AG04449 (cell line): ENCODE data around the gene BICRA.
"Not testable (repeated sequence)": the region's sequence is repeated elsewhere in the genome, so short reads cannot be mapped to it uniquely, and the experiment has no call there.

ENCODE experiments used
- CTCF ChIA-PET: fragments of 350-600 bp; formaldehyde crosslinking; extraction: SDS; loops from one replicate; lab custom pipeline; 2021; ENCODE audit warnings: antibody characterized with exemption; lab: Yijun Ruan, JAX
- POLR2A ChIA-PET: fragments of 400-600, 350-600 bp; formaldehyde crosslinking; extraction: SDS; loops from one replicate; lab custom pipeline; 2020; ENCODE audit warnings: antibody characterized with exemption, inconsistent platforms; lab: Yijun Ruan, JAX
- DNase-seq: peaks from one replicate; pipeline ENCODE4 v3.0.0-alpha.2; 2010; ENCODE audit warnings: low read depth, low spot score
- H3K4me3 ChIP-seq: 2 replicates; pipeline ENCODE4 v1.5.1; 2011; ENCODE audit warnings: low read depth, mild to moderate bottlenecking, control low read depth, low read length
- TF ChIP-seq, protein P1 (sequence below): IDR thresholded peaks from one replicate; pipeline ENCODE4 v1.5.1; 2011; ENCODE audit warnings: mild to moderate bottlenecking, moderate library complexity, low read length, control low read depth, inconsistent platforms; ENCODE audit not compliant: insufficient read depth; ENCODE audit errors: missing control alignments

The BICRA gene

DNA sequence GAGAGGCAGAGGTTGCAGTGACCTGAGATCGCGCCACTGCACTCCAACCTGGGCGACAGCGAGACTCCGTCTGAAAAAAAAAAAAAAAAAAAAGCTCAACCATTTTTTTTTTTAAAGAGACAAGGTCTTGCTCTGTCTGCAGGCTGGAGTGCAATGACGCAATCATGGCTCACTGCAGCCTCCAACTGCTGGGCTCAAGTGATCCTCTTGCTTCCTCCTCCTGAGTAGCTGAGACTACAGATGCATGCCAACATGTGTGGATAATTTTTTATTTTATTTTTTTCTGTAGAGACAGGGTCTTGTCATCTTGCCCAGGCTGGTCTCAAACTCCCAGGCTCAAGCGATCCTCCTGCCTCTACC lies 114.6 kb downstream of the BICRA start:
- CTCF ChIA-PET, result interaction anchor here (1.4 to 3.7 kb wide), 5 partner anchors 10 to 332 kb away, joined by 3 to 22 read pairs (median 7); partner anchors contain the start of genes EHD2 and NOP53
- H3K4me3 ChIP-seq, result no peak overlapping the region
- POLR2A ChIA-PET, result interaction anchor here (0.7 to 3.7 kb wide), 7 partner anchors 8 to 27 kb away, joined by 3 to 32 read pairs (median 7); partner anchors contain the start of genes EHD2 and NOP53
- DNase-seq, result no peak
- TF ChIP-seq, protein P1, sequence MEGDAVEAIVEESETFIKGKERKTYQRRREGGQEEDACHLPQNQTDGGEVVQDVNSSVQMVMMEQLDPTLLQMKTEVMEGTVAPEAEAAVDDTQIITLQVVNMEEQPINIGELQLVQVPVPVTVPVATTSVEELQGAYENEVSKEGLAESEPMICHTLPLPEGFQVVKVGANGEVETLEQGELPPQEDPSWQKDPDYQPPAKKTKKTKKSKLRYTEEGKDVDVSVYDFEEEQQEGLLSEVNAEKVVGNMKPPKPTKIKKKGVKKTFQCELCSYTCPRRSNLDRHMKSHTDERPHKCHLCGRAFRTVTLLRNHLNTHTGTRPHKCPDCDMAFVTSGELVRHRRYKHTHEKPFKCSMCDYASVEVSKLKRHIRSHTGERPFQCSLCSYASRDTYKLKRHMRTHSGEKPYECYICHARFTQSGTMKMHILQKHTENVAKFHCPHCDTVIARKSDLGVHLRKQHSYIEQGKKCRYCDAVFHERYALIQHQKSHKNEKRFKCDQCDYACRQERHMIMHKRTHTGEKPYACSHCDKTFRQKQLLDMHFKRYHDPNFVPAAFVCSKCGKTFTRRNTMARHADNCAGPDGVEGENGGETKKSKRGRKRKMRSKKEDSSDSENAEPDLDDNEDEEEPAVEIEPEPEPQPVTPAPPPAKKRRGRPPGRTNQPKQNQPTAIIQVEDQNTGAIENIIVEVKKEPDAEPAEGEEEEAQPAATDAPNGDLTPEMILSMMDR, result no peak

- DNase-seq, result no peak
- ChIA-PET CTCF (interaction anchor here (1.8 to 3.7 kb wide), 3 partner anchors 13 to 64 kb away, joined by 4 to 22 read pairs (median 10); partner anchors contain the start of genes EHD2 and NOP53), POLR2A (interaction anchor here (0.9 to 1.6 kb wide), 3 partner anchors 7 to 13 kb away, joined by 3 to 9 read pairs (median 3); partner anchors contain the start of gene EHD2)
- TF ChIP-seq, protein P1, result no peak
- H3K4me3 ChIP-seq, result no peak overlapping the region
These were observed 116.9 kb downstream of the BICRA start for GRCh38 chr19:47725759-47726401.

DNA sequence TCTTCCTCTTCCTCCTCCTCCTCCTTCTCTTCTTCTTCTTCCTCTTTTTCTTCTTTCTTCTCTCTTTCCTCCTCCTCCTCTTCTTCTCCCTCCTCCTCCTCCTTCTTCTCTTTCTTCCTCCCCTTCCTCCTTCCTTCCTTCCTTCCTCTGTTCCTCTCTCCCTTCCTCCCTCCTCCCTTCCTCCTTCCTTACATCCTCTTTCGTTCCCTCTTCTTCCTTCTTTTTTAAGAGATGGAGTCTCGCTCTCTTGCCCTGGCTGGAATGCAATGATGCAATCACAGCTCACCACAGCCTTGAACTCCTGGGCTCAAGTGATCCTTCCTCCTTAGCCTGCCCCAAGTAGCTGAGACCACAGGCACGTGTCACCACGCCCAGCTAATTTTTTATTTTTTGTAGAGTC lies 117.5 kb downstream of the BICRA start:
- ChIA-PET POLR2A (interaction anchor here (0.9 to 1.6 kb wide), 3 partner anchors 8 to 13 kb away, joined by 3 to 9 read pairs (median 3); partner anchors contain the start of gene EHD2), CTCF (interaction anchor here (0.9 to 2.5 kb wide), 3 partner anchors 14 to 63 kb away, joined by 3 to 10 read pairs (median 4); partner anchors contain the start of gene EHD2)
- H3K4me3 ChIP-seq, result no peak overlapping the region
- TF ChIP-seq, protein P1, result no peak
- DNase-seq, result no peak

DNA sequence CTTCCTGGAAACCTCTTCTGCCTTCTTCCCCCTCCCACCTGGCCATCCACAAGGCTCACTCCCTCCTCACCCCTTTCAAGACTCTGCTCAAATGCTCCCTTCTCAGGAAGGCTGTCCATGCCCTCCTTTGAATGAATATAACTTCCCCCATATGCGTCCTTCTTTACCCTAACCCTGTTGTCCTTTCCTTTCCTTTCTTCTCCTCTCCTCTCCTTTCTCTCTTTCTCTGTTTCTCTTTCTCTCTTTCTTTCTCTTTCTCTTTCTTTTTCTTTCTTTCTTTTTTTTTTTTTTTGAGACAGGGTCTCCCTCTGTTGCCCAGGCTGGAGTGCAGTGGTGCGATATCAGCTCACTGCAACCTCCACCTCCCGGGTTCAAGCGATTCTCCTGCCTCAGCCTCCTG lies 119.4 kb downstream of the BICRA start:
- H3K4me3 ChIP-seq, DNase-seq, CTCF ChIA-PET: not testable (repeated sequence)
- POLR2A ChIA-PET, result interaction anchor here (2.1 kb wide), 1 partner anchor 9 kb away, joined by 17 read pairs; no protein-coding TSS in a partner anchor

GRCh38 chr19:47729468-47729798 lies 120.5 kb downstream of the BICRA start:
- no peak overlapping the region; the same call in 1 of the 2 replicates for H3K4me3 ChIP-seq
- no peak for DNase-seq
- TF ChIP-seq, protein P1, result no peak
- POLR2A ChIA-PET, result interaction anchor here (0.8 to 2.1 kb wide), 7 partner anchors 8 to 19 kb away, joined by 3 to 17 read pairs (median 5); partner anchors contain the start of gene EHD2
- CTCF ChIA-PET, result interaction anchor here (1.2 kb wide), 1 partner anchor 10 kb away, joined by 3 read pairs; no protein-coding TSS in a partner anchor

DNA sequence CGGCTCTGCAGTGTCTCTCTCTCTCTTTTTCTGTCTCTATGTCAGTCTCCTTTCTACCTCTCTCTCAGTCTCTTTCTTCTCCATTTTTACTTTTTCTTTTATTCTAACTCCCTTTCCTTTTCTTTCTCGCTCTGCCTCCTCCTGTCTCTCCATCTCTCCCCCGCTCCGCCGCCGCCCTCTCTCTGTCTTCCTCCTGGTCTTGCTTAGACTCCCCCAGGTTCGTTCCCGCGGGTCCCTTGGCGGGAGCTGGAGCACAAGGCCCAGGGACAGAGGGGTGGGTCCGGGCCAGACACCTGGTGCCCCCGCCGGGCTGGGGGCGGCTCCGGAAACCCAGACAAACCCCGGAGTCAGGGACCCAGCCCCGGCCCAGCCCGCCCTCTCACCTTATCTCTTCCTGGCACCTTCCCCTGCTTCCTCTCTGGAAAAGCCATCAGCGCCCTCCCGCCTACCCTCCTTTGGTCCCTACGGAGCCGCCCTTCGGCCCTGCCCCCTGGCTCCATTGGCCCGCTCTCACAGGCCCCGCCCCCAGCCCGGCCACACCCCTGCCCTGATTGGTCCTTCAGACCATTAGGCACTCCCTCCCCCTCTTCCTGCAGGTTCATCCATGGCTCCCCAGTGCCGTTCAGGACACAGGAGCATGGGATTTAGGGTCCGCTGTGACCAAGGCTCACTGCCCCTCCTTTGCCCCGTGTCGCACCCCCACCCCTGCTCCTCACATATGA lies 121.0 kb downstream of the BICRA start:
- POLR2A ChIA-PET, result interaction anchor here (0.8 to 2.1 kb wide), 7 partner anchors 8 to 19 kb away, joined by 3 to 17 read pairs (median 5); partner anchors contain the start of gene EHD2
- DNase-seq, result no peak
- H3K4me3 ChIP-seq, result no peak overlapping the region
- CTCF ChIA-PET, result interaction anchor here (1.2 kb wide), 1 partner anchor 11 kb away, joined by 3 read pairs; no protein-coding TSS in a partner anchor
- TF ChIP-seq, protein P1, result no peak
